GM18951 (cell line): ENCODE results near the gene SORL1.

Experiments used
- POLR2A ChIP-seq: IDR thresholded peaks from 4 replicates; pipeline ENCODE4 v1.6.1; 2011; ENCODE audit warnings: mild to moderate bottlenecking; ENCODE audit not compliant: insufficient read length, insufficient read depth; ENCODE audit errors: extremely low read depth
- in situ Hi-C: fragments of 300-500 bp; cut with MboI; formaldehyde crosslinking; loops from one replicate; pipeline ENCODE4 v1.12.0; 2022; ENCODE audit warnings: low sequenced_read_pairs, mixed read lengths, inconsistent platforms; ENCODE audit not compliant: unreplicated experiment

Gene SORL1

GRCh38 chr11:121672630-121673487 lies 220.7 kb downstream of the SORL1 start:
- in situ Hi-C loops, result loop anchor here (25.0 kb wide), 1 partner anchor 839 kb away; no protein-coding TSS in a partner anchor
- no peak for TF ChIP-seq POLR2A

- TF ChIP-seq POLR2A, result no peak
- in situ Hi-C loops, result no loop called here
Measured at GRCh38 chr11:121681550-121682268, 229.6 kb downstream of the SORL1 start.
